ENCODE measurements around the gene SVIL. TPM values are rescaled to one million over a fixed set of nuclear protein-coding genes. Genes with fewer than 3 reads are reported as not detected.

SVIL gene
- total RNA-seq, 2 donors from 2014 or later = 92.9 to 524 TPM

DNA sequence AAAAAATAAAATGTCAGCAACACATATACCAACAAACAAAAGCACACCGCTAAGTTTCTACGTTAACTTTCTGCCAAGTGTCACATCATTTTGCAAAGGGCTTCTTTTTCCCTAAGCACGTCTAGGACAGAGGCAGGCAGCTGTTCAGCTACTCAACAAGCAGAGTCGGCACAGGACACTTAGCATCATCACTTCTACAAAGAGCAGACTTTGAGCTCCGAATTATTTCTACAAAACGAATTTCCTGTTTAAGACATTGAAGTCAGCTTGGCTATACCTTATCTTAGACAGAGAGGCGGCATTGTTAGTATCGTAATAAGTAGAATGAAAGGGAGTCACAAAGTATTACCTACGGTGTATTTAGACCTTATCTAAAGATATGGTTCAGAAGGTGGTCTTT, 110.1 kb downstream of the SVIL start:
- TF ChIP-seq POLR2A (IDR thresholded peaks at IDR 0.05) (no peak), POLR2AphosphoS5 (IDR thresholded peaks at IDR 0.05) (no peak)
- TF ChIP-seq, protein P1, sequence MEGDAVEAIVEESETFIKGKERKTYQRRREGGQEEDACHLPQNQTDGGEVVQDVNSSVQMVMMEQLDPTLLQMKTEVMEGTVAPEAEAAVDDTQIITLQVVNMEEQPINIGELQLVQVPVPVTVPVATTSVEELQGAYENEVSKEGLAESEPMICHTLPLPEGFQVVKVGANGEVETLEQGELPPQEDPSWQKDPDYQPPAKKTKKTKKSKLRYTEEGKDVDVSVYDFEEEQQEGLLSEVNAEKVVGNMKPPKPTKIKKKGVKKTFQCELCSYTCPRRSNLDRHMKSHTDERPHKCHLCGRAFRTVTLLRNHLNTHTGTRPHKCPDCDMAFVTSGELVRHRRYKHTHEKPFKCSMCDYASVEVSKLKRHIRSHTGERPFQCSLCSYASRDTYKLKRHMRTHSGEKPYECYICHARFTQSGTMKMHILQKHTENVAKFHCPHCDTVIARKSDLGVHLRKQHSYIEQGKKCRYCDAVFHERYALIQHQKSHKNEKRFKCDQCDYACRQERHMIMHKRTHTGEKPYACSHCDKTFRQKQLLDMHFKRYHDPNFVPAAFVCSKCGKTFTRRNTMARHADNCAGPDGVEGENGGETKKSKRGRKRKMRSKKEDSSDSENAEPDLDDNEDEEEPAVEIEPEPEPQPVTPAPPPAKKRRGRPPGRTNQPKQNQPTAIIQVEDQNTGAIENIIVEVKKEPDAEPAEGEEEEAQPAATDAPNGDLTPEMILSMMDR (IDR thresholded peaks at IDR 0.05) = no peak
- WGBS = 89% methylated on average over 9 of the region's 9 CpGs
- Histone ChIP-seq H3K4me1 (replicated peaks) (peaks cover 3% of the 10 kb centered on the region), H3K27ac (no peak overlapping the region), H3K9me3 (no peaks in the 10 kb centered on the region), H3K4me3 (no peak overlapping the region), H3K27me3 (replicated peaks; ENCODE audit: insufficient read depth) (no peaks in the 10 kb centered on the region), H3K36me3 (no peaks in the 10 kb centered on the region)
- intact Hi-C loops (cut with DNase I) = no loop called here
- DNase-seq (ENCODE audit: low spot score) = no peak

DNA sequence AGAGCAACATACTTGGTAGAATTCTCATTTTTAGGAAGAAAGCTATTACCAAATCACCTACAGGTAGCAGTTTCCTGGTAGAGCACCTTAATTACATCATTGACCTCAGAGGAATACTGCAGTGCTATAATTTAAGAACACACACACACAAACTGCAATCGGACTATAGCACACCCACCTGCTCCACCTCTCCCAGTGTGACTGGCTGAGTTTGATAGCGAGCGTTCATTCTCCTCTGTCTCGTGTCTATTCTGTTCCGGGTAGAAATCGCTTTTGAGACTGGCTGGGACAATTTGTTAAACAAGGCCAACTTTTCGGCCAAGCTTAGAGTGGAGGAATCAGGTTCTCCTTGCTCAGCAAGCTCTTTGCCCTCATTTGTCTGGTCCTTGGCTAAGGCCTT, 110.5 kb downstream of the SVIL start:
- no peak overlapping the region for H3K4me3 ChIP-seq
- intact Hi-C loops (cut with DNase I) = no loop called here
- no peak for DNase-seq (ENCODE audit: low spot score)
- no peak for TF ChIP-seq POLR2AphosphoS5 (IDR thresholded peaks at IDR 0.05)
- TF ChIP-seq, protein P1 (IDR thresholded peaks at IDR 0.05) = no peak
- TF ChIP-seq POLR2A (IDR thresholded peaks at IDR 0.05) = no peak
- no peak overlapping the region for H3K27ac ChIP-seq
- no peaks in the 10 kb centered on the region for H3K36me3 ChIP-seq
- H3K27me3 ChIP-seq (replicated peaks; ENCODE audit: insufficient read depth) = no peaks in the 10 kb centered on the region
- WGBS = 89% methylated on average over 7 of the region's 7 CpGs
- H3K4me1 ChIP-seq (replicated peaks) = peaks cover 3% of the 10 kb centered on the region
- H3K9me3 ChIP-seq = no peaks in the 10 kb centered on the region

DNA sequence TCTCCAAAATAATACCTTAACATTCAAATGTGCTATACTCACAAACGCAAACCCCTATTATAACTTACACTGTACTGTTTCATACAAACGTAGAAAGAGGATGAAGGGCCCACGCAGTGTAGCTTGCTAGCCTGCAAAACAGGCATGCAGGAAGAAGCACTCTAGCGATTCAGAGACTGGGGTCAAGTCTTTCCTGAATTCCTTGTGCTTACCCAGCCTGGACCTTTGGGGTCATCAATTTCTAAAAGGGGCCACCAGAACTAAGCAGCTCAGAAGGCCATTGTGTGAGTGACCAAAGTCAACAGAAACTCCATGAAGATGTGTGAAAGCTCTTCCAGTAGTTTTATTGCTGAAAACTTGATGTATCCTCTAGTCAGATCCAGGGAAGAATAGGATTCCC, 111.9 kb downstream of the SVIL start:
- intact Hi-C loops (cut with DNase I) = no loop called here
- H3K9me3 ChIP-seq = no peaks in the 10 kb centered on the region
- peaks cover 3% of the 10 kb centered on the region for H3K4me1 ChIP-seq (replicated peaks)
- no peaks in the 10 kb centered on the region for H3K27me3 ChIP-seq (replicated peaks; ENCODE audit: insufficient read depth)
- no peak for DNase-seq (ENCODE audit: low spot score)
- no peaks in the 10 kb centered on the region for H3K36me3 ChIP-seq
- WGBS = 74% methylated on average over 4 of the region's 4 CpGs
- H3K27ac ChIP-seq = no peak overlapping the region
- TF ChIP-seq POLR2AphosphoS5 (IDR thresholded peaks at IDR 0.05) (no peak), POLR2A (IDR thresholded peaks at IDR 0.05) (no peak)
- TF ChIP-seq, protein P1 (IDR thresholded peaks at IDR 0.05) = no peak
- no peak overlapping the region for H3K4me3 ChIP-seq

DNA sequence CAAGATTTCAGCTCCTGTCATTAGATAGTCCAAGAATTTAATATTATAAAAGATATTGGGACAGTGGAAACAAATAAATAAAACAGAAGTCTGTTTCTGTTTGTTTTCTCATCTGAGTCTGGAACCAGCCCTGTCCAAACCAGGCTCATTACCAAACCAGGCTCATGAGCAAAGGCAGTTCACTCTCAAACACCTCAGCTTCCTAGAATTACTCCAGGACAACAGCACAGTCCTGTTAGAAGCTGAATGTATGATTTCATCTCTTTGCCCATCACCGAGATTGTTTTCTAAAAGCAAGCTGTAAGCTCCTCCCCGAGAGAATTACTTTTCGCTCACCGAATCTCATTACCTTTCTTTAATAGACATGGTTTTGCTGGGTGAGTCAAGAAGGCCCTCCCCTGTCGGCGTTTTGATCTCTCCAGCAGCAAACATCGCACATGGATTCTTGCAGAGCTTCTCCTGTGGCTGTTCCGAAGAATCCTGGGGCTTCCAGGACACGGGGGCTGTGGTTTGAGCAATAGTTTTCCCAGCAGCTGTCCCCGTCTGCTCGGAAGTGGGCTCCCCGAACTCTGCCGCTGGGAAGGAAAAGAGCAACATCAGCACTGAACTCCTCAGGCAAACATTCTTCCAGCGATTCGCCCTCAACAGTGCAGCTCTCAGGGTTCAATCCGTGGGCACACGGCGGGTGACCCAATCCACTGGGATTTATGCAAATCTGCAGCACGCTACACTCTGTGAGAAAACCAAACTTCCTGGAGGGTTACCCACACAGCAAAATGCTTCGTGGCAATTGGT, 112.5 kb downstream of the SVIL start:
- intact Hi-C loops (cut with DNase I) = no loop called here
- H3K27ac ChIP-seq = peak overlapping the region in 1 of 2 donors; percentile 26

More for the DNA sequence above, 112.5 kb downstream of the SVIL start:
- Histone ChIP-seq H3K27me3 (replicated peaks; ENCODE audit: insufficient read depth) (no peaks in the 10 kb centered on the region), H3K4me3 (no peak overlapping the region), H3K9me3 (no peaks in the 10 kb centered on the region), H3K4me1 (replicated peaks) (peaks cover 3% of the 10 kb centered on the region), H3K36me3 (no peaks in the 10 kb centered on the region)
- DNase-seq (ENCODE audit: low spot score) = no peak
- 57% methylated on average over 20 of the region's 20 CpGs for WGBS
- TF ChIP-seq POLR2AphosphoS5 (IDR thresholded peaks at IDR 0.05) = no peak
- TF ChIP-seq, protein P1 (IDR thresholded peaks at IDR 0.05) = no peak
- no peak for TF ChIP-seq POLR2A (IDR thresholded peaks at IDR 0.05)
